Epithelial cell of esophagus (primary cell): ENCODE results near the gene HPCAL1.

ENCODE experiments used
- DNase-seq: peaks from one replicate; pipeline ENCODE4 v3.0.0; 2010; ENCODE audit warnings: low read depth
- H3K4me3 ChIP-seq: 2 replicates; pipeline ENCODE4 v1.5.1; 2011; ENCODE audit warnings: mild to moderate bottlenecking, low read length, control low read depth
- CTCF ChIP-seq: IDR thresholded peaks from 2 replicates; pipeline ENCODE4 v1.5.1; 2011; ENCODE audit warnings: low read depth, mild to moderate bottlenecking, low read length, control low read depth, inconsistent platforms; ENCODE audit not compliant: insufficient read depth; ENCODE audit errors: missing control alignments

HPCAL1 gene

GRCh38 chr2:10400568-10400977 is 97.9 kb downstream of the HPCAL1 start:
- no peak for TF ChIP-seq CTCF
- no peak for DNase-seq
- no peak overlapping the region for H3K4me3 ChIP-seq

- DNase-seq = no peak
- no peak for TF ChIP-seq CTCF
- no peak overlapping the region for H3K4me3 ChIP-seq
Measured at GRCh38 chr2:10400978-10401951, 98.6 kb downstream of the HPCAL1 start.

- H3K4me3 ChIP-seq = no peak overlapping the region
- TF ChIP-seq CTCF = no peak
- no peak for DNase-seq
Measured at GRCh38 chr2:10402062-10402585, 99.4 kb downstream of the HPCAL1 start.

GRCh38 chr2:10402653-10403215 is 100.0 kb downstream of the HPCAL1 start:
- H3K4me3 ChIP-seq = no peak overlapping the region
- DNase-seq = no peak
- TF ChIP-seq CTCF = no peak

- no peak for TF ChIP-seq CTCF
- peak; percentile 52 for DNase-seq
- H3K4me3 ChIP-seq = no peak overlapping the region
Measured at GRCh38 chr2:10404324-10405143, 101.8 kb downstream of the HPCAL1 start.

GRCh38 chr2:10405448-10405847 is 102.7 kb downstream of the HPCAL1 start:
- TF ChIP-seq CTCF = no peak
- peak; percentile 98 for DNase-seq
- no peak overlapping the region for H3K4me3 ChIP-seq
